Kasumi-1 (cell line): ENCODE data around the gene PPAN.

Source experiments
- DNase-seq, 2 experiments: peaks; one replicate each; lab custom pipeline; 2025; lab: John Stamatoyannopoulos, UW

PPAN gene, protein sequence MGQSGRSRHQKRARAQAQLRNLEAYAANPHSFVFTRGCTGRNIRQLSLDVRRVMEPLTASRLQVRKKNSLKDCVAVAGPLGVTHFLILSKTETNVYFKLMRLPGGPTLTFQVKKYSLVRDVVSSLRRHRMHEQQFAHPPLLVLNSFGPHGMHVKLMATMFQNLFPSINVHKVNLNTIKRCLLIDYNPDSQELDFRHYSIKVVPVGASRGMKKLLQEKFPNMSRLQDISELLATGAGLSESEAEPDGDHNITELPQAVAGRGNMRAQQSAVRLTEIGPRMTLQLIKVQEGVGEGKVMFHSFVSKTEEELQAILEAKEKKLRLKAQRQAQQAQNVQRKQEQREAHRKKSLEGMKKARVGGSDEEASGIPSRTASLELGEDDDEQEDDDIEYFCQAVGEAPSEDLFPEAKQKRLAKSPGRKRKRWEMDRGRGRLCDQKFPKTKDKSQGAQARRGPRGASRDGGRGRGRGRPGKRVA

GRCh38 chr19:10106100-10106936 lies at the start of gene PPAN:
Gene PPAN (plus strand): TSS chr19:10106362. CDS start chr19:10106395, 33 bp downstream.
- peak; percentile 97 to 98 for DNase-seq

- peak in 1 of 2 experiments; percentile 15 for DNase-seq
These were observed 44.3 kb upstream of the PPAN start for GRCh38 chr19:10061717-10062310.

GRCh38 chr19:10068205-10068604 lies 38.0 kb upstream of the PPAN start:
- DNase-seq: peak; percentile 23 to 30

- no peak for DNase-seq
These were observed 37.1 kb upstream of the PPAN start for GRCh38 chr19:10069046-10069445.

GRCh38 chr19:10070730-10071446 lies 35.3 kb upstream of the PPAN start:
- no peak for DNase-seq

DNA sequence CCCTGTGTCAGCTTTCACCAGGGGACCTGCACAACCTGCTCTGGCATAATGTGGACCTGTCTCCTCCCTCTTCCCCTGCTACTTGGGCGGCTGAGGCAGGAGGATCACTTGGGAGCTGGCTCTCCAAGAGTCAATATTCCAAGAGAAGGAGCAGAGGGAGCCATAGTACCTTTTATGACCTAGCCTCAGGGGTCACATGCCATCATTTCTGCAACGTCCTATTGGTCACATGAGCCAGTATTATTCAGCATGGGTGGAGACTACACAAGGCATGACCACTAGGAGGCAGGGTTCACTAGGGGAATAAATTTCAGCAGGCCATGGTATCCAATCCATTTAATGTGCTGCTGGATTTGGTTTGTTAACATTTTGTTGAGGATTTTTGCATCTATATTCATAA lies 32.0 kb upstream of the PPAN start:
- peak; percentile 88 to 93 for DNase-seq

DNA sequence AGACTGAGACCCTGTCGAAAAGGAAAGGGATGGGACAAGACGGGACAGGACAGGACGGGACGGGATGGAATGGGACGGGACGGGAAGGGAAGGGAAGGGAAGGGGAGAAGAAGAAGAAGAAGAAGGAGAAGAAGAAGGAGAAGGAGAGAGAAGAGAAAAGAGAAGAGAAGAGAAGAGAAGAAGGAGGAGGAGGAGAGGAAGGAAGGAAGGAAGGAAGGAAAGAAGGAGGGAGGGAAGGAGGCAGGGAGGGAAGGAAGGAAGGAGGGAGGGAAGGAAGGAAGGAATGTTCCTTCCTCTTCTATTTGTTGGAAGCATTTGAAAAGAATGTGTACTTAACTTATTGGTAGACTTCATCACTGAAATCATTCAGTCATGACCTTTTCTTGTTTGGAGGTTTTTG lies 29.6 kb upstream of the PPAN start:
- DNase-seq: no peak

DNA sequence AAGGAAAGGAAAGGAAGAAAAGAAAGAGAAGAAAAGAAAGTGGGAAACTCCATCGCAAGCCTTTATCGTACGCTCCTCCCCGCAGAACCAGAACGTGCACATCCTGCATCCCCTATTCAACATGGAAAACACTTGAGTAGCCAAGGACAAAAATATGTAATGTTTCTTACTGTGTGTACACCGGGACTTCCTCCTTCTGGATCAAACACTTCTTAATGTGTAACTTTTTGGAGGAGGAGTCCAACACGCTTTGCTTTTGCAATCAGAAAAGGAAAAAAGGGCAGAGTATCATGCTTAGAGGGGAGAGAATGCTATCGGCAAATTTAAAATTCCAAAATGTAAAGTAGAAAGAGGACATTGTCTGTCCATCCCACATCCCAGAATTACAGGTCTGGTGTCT lies 27.8 kb upstream of the PPAN start:
- DNase-seq: no peak

DNA sequence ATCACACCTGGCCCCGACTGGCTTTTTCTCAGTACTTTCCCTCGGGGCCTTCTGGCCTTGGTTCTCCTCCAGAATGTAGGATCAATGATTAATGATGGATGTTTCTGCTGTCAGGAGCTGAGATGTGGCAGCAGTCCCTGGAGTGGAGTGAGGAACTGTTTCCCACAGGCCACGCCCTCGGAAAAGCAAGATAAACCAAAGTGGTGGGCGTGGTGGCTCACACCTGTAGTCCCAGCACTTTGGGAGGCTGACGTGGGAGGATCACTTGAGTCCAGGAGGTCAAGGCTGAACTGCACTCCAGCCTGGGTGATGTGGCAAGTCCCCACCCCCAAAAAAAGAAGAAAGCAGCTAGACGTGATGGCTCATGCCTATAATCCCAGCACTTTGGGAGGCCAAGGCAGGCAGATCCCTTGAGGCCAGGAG lies 27.1 kb upstream of the PPAN start:
- DNase-seq: no peak

DNA sequence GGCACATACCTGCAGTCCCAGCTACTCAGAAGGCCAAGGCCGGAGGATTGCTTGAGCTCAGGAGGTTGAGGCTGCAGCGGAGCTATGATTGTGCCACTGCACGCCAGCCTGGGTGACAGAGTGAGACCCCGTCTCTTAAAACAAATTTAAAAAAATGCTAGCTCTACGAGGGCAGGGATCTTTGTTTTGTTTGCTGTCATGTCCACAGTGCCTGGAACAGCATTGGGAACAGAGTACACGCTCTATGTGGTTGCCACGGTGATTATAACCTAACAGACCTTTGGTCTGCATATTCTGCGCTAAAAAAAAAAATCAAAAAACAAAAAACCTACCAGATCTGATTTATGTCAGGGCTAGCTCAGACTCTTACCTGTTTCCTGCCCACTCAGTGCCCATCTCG lies 22.3 kb upstream of the PPAN start:
- no peak for DNase-seq

DNA sequence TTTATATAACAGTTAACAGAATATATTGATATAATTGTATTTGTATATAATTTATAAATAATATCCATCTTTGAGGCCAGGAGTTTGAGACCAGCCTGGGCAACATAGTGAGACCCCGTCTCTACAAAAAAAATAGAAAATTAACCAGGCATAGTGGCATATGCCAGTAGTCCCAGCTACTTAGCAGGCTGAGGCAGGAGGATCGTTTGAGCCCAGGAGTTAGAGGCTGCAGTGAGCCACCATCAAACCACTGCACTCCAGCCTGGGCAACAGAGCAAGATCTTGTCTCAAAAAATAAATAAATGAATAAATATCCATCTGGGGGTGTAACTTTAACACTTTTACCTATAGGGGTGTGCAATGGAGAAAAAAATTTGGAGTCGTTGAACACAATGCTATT lies 21.4 kb upstream of the PPAN start:
- no peak for DNase-seq

GRCh38 chr19:10085641-10086590 lies 20.2 kb upstream of the PPAN start, which contains the start of gene SHFL:
Gene SHFL (plus strand): TSS chr19:10086317. CDS start chr19:10086428, 111 bp downstream.
- DNase-seq: peak; percentile 50 to 63

- no peak for DNase-seq
These were observed 19.5 kb upstream of the PPAN start for GRCh38 chr19:10086591-10087192.

DNA sequence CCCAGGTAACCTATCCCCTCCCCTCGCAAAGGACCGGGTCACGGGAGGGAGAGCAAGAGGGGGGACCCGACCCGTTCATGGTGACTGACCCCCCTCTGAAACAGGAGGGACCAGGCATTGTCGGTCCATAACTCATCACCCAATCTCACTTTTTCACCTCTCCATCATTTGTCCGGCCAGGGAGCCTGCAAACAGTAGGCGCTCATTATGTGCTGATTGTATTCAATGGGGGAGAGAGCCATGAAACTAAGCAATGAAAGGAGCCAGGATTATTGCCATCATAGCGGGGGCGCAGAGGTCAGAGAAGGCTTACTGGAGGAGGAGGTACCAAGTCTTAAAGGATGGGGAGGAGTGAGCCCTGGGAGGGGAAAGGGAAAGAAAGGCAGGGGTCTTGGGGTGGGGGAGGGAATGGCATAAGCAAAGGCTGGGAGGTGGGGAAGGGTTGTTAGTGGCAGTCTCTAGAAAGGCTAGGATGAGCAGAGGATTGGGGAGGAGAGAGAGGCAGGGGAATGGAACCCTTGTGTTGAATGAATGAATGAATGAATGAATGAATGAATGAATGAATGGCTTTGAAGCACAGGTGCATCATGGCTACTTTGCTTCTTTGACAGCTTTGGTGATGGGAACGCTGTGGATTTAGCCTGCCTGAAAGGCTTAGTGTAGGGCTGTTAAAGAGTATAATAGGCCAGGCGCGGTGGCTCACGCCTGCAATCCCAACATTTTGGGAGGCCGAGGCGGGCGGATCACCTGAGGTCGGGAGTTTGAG lies 18.7 kb upstream of the PPAN start:
- DNase-seq: no peak

- DNase-seq: no peak
These were observed 17.1 kb upstream of the PPAN start for GRCh38 chr19:10088949-10089554.

DNA sequence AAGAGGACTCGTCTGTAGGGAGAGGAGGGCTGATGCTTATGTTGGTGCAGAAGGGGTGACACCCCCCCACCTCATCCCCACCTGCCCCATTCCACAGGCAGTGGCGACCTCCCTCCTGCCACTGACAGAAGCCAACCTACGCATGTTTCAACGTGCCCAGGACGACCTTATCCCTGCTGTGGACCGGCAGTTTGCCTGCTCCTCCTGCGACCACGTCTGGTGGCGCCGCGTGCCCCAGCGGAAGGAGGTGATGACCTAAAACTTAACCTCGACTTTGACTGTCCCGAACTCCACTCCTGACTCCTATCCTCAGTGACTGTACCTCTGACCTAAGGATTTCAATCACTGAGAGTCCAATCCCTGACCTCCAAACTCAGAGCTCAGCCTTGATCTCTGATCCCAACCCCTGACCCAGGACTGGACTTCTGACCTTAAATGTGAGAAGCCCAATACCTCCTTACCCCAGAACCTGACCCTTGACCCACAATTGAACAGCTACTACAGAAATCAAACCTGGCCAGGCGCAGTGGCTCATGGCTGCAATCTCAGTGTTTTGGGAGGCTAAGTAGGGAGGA lies 16.3 kb upstream of the PPAN start:
- no peak for DNase-seq

- no peak for DNase-seq
These were observed 14.8 kb upstream of the PPAN start for GRCh38 chr19:10091370-10091687.

DNA sequence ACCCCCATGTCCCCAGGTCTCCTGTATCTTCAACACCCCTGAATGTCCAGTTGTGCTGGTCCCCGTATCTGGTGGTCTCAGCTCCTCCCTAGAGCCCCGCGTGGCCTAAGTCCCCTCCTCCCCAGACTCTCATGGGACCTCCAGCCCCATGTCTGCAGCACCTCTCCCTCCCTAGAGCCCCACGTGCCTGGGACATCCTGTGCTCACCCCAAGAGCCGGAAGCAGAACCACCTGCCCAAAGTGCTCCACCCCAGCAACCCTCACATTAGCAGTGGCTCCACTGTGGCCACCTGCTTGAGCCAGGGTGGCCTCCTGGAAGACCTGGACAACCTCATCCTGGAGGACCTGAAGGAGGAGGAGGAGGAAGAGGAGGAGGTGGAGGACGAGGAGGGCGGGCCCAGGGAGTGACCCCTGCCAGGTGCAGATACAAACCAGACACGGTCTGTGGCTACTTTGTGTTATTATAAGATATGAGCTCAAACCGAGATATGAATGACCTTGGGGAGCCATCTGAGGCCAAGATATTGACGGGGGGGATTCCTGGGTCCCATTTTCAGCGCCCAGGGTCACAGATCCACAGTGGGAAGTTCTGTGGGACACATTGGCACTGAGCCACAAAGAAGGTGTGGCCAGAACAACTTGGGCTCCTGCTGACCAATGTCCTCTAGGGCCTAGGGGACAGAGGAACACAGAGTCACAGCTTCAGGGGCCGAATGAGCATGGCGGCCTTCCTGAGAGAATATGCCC lies 14.1 kb upstream of the PPAN start:
- no peak for DNase-seq
